SK-N-SH (cell line): ENCODE measurements around the gene ARHGAP26.

ENCODE experiments used
- CHD2 ChIP-seq: fragments of 150-350 bp; IDR thresholded peaks from 2 replicates; pipeline ENCODE4 v1.6.1; 2018; ENCODE audit warnings: low read length; ENCODE audit not compliant: partially characterized antibody
- FOSL2 ChIP-seq: IDR thresholded peaks from 2 replicates; pipeline ENCODE4 v1.4.0; 2012; ENCODE audit warnings: low read depth, mild to moderate bottlenecking, moderate library complexity, borderline replicate concordance
- NRF1 ChIP-seq: IDR thresholded peaks from 2 replicates; pipeline ENCODE4 v1.6.1; 2012; ENCODE audit warnings: low read depth, mild to moderate bottlenecking, low read length
- POLR2AphosphoS5 ChIP-seq: IDR thresholded peaks from 2 replicates; pipeline ENCODE4 v1.6.1; 2012; ENCODE audit warnings: low read depth, low read length
- RAD21 ChIP-seq: IDR thresholded peaks from 2 replicates; pipeline ENCODE4 v1.6.1; 2012; ENCODE audit warnings: mild to moderate bottlenecking, low read length
- RCOR1 ChIP-seq: fragments of 150-350 bp; IDR thresholded peaks from 2 replicates; pipeline ENCODE4 v1.6.1; 2017; ENCODE audit warnings: antibody characterized with exemption, low read length
- RFX5 ChIP-seq: IDR thresholded peaks from 2 replicates; pipeline ENCODE4 v1.6.1; 2012; ENCODE audit warnings: mild to moderate bottlenecking, improper control_type of control experiment, low read length
- RXRA ChIP-seq: IDR thresholded peaks from 2 replicates; pipeline ENCODE4 v1.4.0; 2012; ENCODE audit warnings: low read depth, mild to moderate bottlenecking, borderline replicate concordance
- TF ChIP-seq, protein P1 (sequence below): IDR thresholded peaks from 2 replicates; pipeline ENCODE4 v1.4.0; 2012; ENCODE audit warnings: low read depth, borderline replicate concordance
- TF ChIP-seq, protein P2 (sequence below): fragments of 200-600 bp; sonication (generic); IDR thresholded peaks from 2 replicates; pipeline ENCODE4 v1.6.1; 2017; ENCODE audit warnings: antibody characterized with exemption, mild to moderate bottlenecking, moderate library complexity
- TF ChIP-seq, protein P3 (sequence below): IDR thresholded peaks from 2 replicates; pipeline ENCODE4 v1.4.0; 2012; ENCODE audit warnings: low read depth, borderline replicate concordance
- TF ChIP-seq, protein P4 (sequence below): IDR thresholded peaks from 2 replicates; pipeline ENCODE4 v1.6.1; 2012; ENCODE audit warnings: mild to moderate bottlenecking, low read depth, low read length, moderate library complexity
- TF ChIP-seq, protein P5 (sequence below): fragments of 150-350 bp; IDR thresholded peaks from 2 replicates; pipeline ENCODE4 v1.6.1; 2017; ENCODE audit warnings: antibody characterized with exemption, low read length, low read depth, borderline replicate concordance

DNA sequence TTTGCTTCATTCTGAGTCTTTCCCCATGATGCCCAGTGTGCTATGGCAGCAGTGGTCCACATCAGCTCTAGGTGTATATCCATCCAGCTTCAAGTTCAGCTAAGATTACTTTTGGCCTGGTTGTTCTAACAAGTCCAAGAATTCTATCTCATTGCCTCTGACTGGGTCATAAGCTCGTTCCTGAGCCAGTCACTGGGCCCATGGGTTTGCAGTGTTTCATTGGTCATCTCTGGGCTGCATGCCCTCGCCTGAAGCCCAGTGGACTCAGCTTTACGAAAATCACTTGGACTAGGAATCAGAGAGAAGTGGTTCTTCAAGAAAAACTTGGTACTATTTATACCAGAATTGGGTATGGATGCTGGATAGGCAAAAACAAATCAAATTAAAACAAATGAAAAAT is 16.1 kb upstream of the ARHGAP26 start:
- TF ChIP-seq FOSL2 (no peak), RCOR1 (no peak), CHD2 (no peak), RAD21 (no peak), RFX5 (no peak), RXRA (no peak), NRF1 (no peak), POLR2AphosphoS5 (no peak)
- TF ChIP-seq, protein P1, sequence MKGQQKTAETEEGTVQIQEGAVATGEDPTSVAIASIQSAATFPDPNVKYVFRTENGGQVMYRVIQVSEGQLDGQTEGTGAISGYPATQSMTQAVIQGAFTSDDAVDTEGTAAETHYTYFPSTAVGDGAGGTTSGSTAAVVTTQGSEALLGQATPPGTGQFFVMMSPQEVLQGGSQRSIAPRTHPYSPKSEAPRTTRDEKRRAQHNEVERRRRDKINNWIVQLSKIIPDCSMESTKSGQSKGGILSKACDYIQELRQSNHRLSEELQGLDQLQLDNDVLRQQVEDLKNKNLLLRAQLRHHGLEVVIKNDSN = no peak
- TF ChIP-seq, protein P2, sequence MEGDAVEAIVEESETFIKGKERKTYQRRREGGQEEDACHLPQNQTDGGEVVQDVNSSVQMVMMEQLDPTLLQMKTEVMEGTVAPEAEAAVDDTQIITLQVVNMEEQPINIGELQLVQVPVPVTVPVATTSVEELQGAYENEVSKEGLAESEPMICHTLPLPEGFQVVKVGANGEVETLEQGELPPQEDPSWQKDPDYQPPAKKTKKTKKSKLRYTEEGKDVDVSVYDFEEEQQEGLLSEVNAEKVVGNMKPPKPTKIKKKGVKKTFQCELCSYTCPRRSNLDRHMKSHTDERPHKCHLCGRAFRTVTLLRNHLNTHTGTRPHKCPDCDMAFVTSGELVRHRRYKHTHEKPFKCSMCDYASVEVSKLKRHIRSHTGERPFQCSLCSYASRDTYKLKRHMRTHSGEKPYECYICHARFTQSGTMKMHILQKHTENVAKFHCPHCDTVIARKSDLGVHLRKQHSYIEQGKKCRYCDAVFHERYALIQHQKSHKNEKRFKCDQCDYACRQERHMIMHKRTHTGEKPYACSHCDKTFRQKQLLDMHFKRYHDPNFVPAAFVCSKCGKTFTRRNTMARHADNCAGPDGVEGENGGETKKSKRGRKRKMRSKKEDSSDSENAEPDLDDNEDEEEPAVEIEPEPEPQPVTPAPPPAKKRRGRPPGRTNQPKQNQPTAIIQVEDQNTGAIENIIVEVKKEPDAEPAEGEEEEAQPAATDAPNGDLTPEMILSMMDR = no peak
- TF ChIP-seq, protein P3, sequence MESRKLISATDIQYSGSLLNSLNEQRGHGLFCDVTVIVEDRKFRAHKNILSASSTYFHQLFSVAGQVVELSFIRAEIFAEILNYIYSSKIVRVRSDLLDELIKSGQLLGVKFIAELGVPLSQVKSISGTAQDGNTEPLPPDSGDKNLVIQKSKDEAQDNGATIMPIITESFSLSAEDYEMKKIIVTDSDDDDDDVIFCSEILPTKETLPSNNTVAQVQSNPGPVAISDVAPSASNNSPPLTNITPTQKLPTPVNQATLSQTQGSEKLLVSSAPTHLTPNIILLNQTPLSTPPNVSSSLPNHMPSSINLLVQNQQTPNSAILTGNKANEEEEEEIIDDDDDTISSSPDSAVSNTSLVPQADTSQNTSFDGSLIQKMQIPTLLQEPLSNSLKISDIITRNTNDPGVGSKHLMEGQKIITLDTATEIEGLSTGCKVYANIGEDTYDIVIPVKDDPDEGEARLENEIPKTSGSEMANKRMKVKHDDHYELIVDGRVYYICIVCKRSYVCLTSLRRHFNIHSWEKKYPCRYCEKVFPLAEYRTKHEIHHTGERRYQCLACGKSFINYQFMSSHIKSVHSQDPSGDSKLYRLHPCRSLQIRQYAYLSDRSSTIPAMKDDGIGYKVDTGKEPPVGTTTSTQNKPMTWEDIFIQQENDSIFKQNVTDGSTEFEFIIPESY = no peak
- TF ChIP-seq, protein P4, sequence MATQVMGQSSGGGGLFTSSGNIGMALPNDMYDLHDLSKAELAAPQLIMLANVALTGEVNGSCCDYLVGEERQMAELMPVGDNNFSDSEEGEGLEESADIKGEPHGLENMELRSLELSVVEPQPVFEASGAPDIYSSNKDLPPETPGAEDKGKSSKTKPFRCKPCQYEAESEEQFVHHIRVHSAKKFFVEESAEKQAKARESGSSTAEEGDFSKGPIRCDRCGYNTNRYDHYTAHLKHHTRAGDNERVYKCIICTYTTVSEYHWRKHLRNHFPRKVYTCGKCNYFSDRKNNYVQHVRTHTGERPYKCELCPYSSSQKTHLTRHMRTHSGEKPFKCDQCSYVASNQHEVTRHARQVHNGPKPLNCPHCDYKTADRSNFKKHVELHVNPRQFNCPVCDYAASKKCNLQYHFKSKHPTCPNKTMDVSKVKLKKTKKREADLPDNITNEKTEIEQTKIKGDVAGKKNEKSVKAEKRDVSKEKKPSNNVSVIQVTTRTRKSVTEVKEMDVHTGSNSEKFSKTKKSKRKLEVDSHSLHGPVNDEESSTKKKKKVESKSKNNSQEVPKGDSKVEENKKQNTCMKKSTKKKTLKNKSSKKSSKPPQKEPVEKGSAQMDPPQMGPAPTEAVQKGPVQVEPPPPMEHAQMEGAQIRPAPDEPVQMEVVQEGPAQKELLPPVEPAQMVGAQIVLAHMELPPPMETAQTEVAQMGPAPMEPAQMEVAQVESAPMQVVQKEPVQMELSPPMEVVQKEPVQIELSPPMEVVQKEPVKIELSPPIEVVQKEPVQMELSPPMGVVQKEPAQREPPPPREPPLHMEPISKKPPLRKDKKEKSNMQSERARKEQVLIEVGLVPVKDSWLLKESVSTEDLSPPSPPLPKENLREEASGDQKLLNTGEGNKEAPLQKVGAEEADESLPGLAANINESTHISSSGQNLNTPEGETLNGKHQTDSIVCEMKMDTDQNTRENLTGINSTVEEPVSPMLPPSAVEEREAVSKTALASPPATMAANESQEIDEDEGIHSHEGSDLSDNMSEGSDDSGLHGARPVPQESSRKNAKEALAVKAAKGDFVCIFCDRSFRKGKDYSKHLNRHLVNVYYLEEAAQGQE = no peak
- TF ChIP-seq, protein P5, sequence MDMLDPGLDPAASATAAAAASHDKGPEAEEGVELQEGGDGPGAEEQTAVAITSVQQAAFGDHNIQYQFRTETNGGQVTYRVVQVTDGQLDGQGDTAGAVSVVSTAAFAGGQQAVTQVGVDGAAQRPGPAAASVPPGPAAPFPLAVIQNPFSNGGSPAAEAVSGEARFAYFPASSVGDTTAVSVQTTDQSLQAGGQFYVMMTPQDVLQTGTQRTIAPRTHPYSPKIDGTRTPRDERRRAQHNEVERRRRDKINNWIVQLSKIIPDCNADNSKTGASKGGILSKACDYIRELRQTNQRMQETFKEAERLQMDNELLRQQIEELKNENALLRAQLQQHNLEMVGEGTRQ = no peak
